Measurements from ENCODE around the gene GCSH. TPM values are rescaled to one million over a fixed set of nuclear protein-coding genes. Genes with fewer than 3 reads are reported as not detected.

Gene GCSH
- total and polyA plus RNA-seq, 2 of the 13 experiments (the other 11 are each of a cell fraction or from before 2014, with no cell fraction given) = 35.9 to 103 TPM

DNA sequence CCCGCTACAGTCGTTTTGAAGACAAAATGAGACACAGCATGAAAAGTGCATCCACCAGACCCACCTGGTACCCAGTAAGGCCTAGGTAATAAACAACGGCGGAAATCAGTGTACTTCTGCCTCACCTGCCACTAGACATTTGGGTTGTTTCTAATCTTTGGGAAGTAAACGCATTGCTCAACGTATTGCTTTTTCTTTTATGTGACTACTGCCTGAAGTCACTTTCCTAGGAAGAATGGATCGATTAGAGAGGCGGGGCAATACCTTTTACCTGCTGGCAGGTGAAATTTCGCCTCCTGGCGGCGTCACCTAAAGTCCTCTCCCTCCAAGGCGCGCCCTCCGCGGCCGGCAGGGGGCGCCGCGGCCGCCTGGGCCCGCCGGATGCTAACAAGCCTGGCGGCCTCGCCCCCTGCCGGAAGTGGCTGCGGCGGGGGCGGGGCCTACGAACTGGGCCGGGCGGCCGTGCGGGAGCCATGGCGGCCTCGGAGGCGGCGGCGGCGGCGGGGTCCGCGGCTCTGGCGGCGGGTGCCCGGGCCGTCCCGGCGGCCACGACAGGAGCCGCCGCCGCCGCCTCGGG is 60.7 kb downstream of the GCSH start, which contains the start of gene ATMIN (continued):
- no peak; the same call in 1 of the 2 replicates for TF ChIP-seq KDM5A (IDR thresholded peaks at IDR 0.05; ENCODE audit: borderline replicate concordance, low read length)
- TF ChIP-seq NCOA1 (CRISPR knock-in tag; IDR thresholded peaks at IDR 0.05) = no peak
- TF ChIP-seq ZNF367 (CRISPR knock-in tag; IDR thresholded peaks at IDR 0.05; ENCODE audit: borderline replicate concordance) = no peak
- TF ChIP-seq HMG20A (CRISPR knock-in tag; IDR thresholded peaks at IDR 0.05; ENCODE audit: borderline replicate concordance) = no peak; the same call in 1 of the 2 replicates
- 0 out of 2 replicates have a peak, but pooled peaks have one; percentile 55 for TF ChIP-seq ZFP36L1 (CRISPR knock-in tag; IDR thresholded peaks at IDR 0.05)
- TF ChIP-seq ZNF350 (CRISPR knock-in tag; IDR thresholded peaks at IDR 0.05; ENCODE audit: borderline replicate concordance, low read depth) = no peak
- TF ChIP-seq ZNF672 (CRISPR knock-in tag; IDR thresholded peaks at IDR 0.05) = no peak
- TF ChIP-seq SRF (IDR thresholded peaks at IDR 0.05; ENCODE audit: low read depth, low read length) = peak; percentile 66; the same call in 1 of the 2 replicates
- no peak for TF ChIP-seq FOXP4 (CRISPR knock-in tag; IDR thresholded peaks at IDR 0.05)
- TF ChIP-seq JDP2 (CRISPR knock-in tag; IDR thresholded peaks at IDR 0.05; ENCODE audit: borderline replicate concordance) = no peak
- TF ChIP-seq, protein P1, sequence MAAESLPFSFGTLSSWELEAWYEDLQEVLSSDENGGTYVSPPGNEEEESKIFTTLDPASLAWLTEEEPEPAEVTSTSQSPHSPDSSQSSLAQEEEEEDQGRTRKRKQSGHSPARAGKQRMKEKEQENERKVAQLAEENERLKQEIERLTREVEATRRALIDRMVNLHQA (CRISPR knock-in tag; IDR thresholded peaks at IDR 0.05) = no peak
- TF ChIP-seq CC2D1A (CRISPR knock-in tag; IDR thresholded peaks at IDR 0.05) = no peak
- TF ChIP-seq, protein P2, sequence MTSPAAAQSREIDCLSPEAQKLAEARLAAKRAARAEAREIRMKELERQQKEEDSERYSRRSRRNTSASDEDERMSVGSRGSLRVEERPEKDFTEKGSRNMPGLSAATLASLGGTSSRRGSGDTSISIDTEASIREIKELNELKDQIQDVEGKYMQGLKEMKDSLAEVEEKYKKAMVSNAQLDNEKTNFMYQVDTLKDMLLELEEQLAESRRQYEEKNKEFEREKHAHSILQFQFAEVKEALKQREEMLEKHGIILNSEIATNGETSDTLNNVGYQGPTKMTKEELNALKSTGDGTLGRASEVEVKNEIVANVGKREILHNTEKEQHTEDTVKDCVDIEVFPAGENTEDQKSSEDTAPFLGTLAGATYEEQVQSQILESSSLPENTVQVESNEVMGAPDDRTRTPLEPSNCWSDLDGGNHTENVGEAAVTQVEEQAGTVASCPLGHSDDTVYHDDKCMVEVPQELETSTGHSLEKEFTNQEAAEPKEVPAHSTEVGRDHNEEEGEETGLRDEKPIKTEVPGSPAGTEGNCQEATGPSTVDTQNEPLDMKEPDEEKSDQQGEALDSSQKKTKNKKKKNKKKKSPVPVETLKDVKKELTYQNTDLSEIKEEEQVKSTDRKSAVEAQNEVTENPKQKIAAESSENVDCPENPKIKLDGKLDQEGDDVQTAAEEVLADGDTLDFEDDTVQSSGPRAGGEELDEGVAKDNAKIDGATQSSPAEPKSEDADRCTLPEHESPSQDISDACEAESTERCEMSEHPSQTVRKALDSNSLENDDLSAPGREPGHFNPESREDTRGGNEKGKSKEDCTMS (CRISPR knock-in tag; conservative IDR thresholded peaks at IDR 0.05) = no peak
- TF ChIP-seq SATB2 (CRISPR knock-in tag; IDR thresholded peaks at IDR 0.05) = no peak
- 0 out of 2 replicates have a peak, but pooled peaks have one; percentile 27 for TF ChIP-seq ZIK1 (CRISPR knock-in tag; IDR thresholded peaks at IDR 0.05; ENCODE audit: borderline replicate concordance, low read depth)
- TF ChIP-seq SNRNP70 (IDR thresholded peaks at IDR 0.05; ENCODE audit: low read depth, low read length) = no peak
- peak; percentile 82 for TF ChIP-seq GABPA (IDR thresholded peaks at IDR 0.05; ENCODE audit: low read depth, low read length)
- TF ChIP-seq GABPA (CRISPR knock-in tag; IDR thresholded peaks at IDR 0.05; ENCODE audit: low read depth) = peak; percentile 76
- TF ChIP-seq ZNF496 (CRISPR knock-in tag; IDR thresholded peaks at IDR 0.05; ENCODE audit: insufficient replicate concordance) = no peak
- TF ChIP-seq YEATS2 (CRISPR knock-in tag; IDR thresholded peaks at IDR 0.05; ENCODE audit: borderline replicate concordance) = peak; percentile 51; the same call in 1 of the 2 replicates
- TF ChIP-seq ZNF703 (CRISPR knock-in tag; IDR thresholded peaks at IDR 0.05; ENCODE audit: borderline replicate concordance) = no peak
- TF ChIP-seq, protein P3, sequence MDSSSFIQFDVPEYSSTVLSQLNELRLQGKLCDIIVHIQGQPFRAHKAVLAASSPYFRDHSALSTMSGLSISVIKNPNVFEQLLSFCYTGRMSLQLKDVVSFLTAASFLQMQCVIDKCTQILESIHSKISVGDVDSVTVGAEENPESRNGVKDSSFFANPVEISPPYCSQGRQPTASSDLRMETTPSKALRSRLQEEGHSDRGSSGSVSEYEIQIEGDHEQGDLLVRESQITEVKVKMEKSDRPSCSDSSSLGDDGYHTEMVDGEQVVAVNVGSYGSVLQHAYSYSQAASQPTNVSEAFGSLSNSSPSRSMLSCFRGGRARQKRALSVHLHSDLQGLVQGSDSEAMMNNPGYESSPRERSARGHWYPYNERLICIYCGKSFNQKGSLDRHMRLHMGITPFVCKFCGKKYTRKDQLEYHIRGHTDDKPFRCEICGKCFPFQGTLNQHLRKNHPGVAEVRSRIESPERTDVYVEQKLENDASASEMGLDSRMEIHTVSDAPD (CRISPR knock-in tag; IDR thresholded peaks at IDR 0.05) = no peak
- TF ChIP-seq ELF4 (CRISPR knock-in tag; IDR thresholded peaks at IDR 0.05; ENCODE audit: borderline replicate concordance) = no peak
